Type B pancreatic cell (in vitro differentiated cells): ENCODE data around the gene HOXC5. TPM values are rescaled to one million over a fixed set of nuclear protein-coding genes. Genes with fewer than 3 reads are reported as not detected.
"Not testable (repeated sequence)": the region's sequence is repeated elsewhere in the genome, so short reads cannot be mapped to it uniquely, and the experiment has no call there.

Experiments used
- DNase-seq: peaks from one replicate; pipeline ENCODE4 v3.0.0; 2021; ENCODE audit warnings: mixed read lengths; ENCODE audit not compliant: unreplicated experiment; ENCODE audit errors: extremely low spot score
- H3K27ac Mint-ChIP-seq: 2 replicates; pipeline ENCODE4 v1.8.0; 2021; ENCODE audit warnings: mild to moderate bottlenecking, mixed read lengths
- H3K27me3 Mint-ChIP-seq: 2 replicates; pipeline ENCODE4 v1.8.0; 2021; ENCODE audit warnings: mixed read lengths
- H3K36me3 Mint-ChIP-seq: 2 replicates; pipeline ENCODE4 v1.8.0; 2021; ENCODE audit warnings: mixed read lengths
- H3K4me1 Mint-ChIP-seq: one replicate; pipeline ENCODE4 v1.8.0; 2021; ENCODE audit warnings: mixed read lengths; ENCODE audit not compliant: unreplicated experiment
- H3K4me3 Mint-ChIP-seq: 2 replicates; pipeline ENCODE4 v1.8.0; 2021; ENCODE audit warnings: mild to moderate bottlenecking, mixed read lengths
- H3K9me3 Mint-ChIP-seq: 2 replicates; pipeline ENCODE4 v1.8.0; 2021; ENCODE audit warnings: mixed read lengths
- CTCF ChIP-seq: fragments of 200-600 bp; sonication (generic); conservative IDR thresholded peaks from 2 replicates; pipeline ENCODE4 v1.5.0; 2021; ENCODE audit warnings: antibody characterized with exemption, mild to moderate bottlenecking
- total RNA-seq: library from RNA; stranded (reverse); gene quantifications from 2 replicates; pipeline ENCODE4 v1.2.1, GENCODE V29; 2021; ENCODE audit warnings: low replicate concordance

Gene HOXC5
- total RNA-seq, 1 donor from 2014 or later = 56.9 TPM

GRCh38 chr12:54040648-54041047, 7.8 kb downstream of the HOXC5 start:
- peaks cover 6% of the 10 kb centered on the region for H3K36me3 Mint-ChIP-seq
- peak overlapping the region; percentile 89 for H3K4me3 Mint-ChIP-seq
- no peak for DNase-seq
- no peak overlapping the region for H3K27ac Mint-ChIP-seq
- peaks cover 49% of the 10 kb centered on the region for H3K27me3 Mint-ChIP-seq
- peaks cover 80% of the 10 kb centered on the region for H3K4me1 Mint-ChIP-seq
- TF ChIP-seq CTCF = no peak
- no peaks in the 10 kb centered on the region for H3K9me3 Mint-ChIP-seq

GRCh38 chr12:54041097-54041690, 8.3 kb downstream of the HOXC5 start:
- peaks cover 3% of the 10 kb centered on the region for H3K36me3 Mint-ChIP-seq
- H3K9me3 Mint-ChIP-seq = no peaks in the 10 kb centered on the region
- no peak overlapping the region for H3K27ac Mint-ChIP-seq
- no peak overlapping the region for H3K4me3 Mint-ChIP-seq
- DNase-seq = no peak
- peaks cover 51% of the 10 kb centered on the region for H3K27me3 Mint-ChIP-seq
- no peak for TF ChIP-seq CTCF
- H3K4me1 Mint-ChIP-seq = peaks cover 80% of the 10 kb centered on the region

- peaks cover 58% of the 10 kb centered on the region for H3K27me3 Mint-ChIP-seq
- not testable (repeated sequence) for H3K36me3 Mint-ChIP-seq, H3K27ac Mint-ChIP-seq, DNase-seq, H3K9me3 Mint-ChIP-seq
- H3K4me1 Mint-ChIP-seq = peaks cover 81% of the 10 kb centered on the region
- peak overlapping the region; percentile 34 for H3K4me3 Mint-ChIP-seq
Measured at GRCh38 chr12:54042033-54042432, 9.2 kb downstream of the HOXC5 start.

- peaks cover 58% of the 10 kb centered on the region for H3K27me3 Mint-ChIP-seq
- no peaks in the 10 kb centered on the region for H3K9me3 Mint-ChIP-seq
- no peak for TF ChIP-seq CTCF
- H3K36me3 Mint-ChIP-seq = no peaks in the 10 kb centered on the region
- no peak for DNase-seq
- peaks cover 75% of the 10 kb centered on the region for H3K4me1 Mint-ChIP-seq
- peak overlapping the region; percentile 92 for H3K4me3 Mint-ChIP-seq
- H3K27ac Mint-ChIP-seq = peak overlapping the region; percentile 81
Measured at GRCh38 chr12:54042970-54043853, 10.4 kb downstream of the HOXC5 start.

DNA sequence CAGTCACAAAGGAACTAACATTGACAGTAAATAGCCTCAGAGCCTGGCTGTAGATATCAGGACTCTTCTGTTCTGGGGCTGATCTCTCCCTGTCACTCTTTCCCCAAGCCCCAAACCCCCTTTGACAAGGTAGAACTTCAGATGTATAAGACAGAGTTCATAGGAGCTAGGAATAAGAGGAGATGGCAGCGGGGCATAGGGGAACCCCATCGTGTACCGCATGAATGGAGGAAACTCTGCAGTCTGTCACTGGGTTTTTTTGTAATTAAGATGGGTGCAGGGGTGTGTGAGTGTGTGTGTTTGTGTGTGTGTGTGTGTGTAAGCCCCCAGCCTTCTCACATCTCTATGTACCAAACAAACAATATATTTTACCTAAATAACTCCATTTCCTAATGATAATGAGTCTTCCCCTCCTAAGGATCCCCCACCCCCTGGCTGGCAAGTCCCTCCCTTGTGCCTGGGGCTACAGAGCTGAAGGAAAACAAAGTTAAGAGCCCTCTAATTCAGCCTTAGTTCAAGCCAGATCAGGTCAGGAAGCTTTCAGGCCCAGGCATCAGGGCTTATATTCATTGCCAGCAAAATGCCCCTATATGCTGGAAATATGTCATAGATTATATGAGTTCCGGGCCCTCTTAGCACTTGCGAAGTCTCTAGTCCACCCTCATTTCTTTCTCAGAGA, 11.7 kb downstream of the HOXC5 start:
- Mint-ChIP-seq H3K36me3 (no peaks in the 10 kb centered on the region), H3K4me1 (peaks cover 75% of the 10 kb centered on the region), H3K9me3 (no peaks in the 10 kb centered on the region), H3K27me3 (peaks cover 59% of the 10 kb centered on the region), H3K4me3 (peak overlapping the region; percentile 92), H3K27ac (peak overlapping the region; percentile 81)
- DNase-seq = no peak
- no peak for TF ChIP-seq CTCF

- H3K4me3 Mint-ChIP-seq = peak overlapping the region; percentile 92
Measured at GRCh38 chr12:54045401-54045800, 12.6 kb downstream of the HOXC5 start.

More at GRCh38 chr12:54045401-54045800, 12.6 kb downstream of the HOXC5 start:
- Mint-ChIP-seq H3K36me3 (no peaks in the 10 kb centered on the region), H3K4me1 (peaks cover 76% of the 10 kb centered on the region), H3K27me3 (peaks cover 59% of the 10 kb centered on the region), H3K9me3 (no peaks in the 10 kb centered on the region), H3K27ac (peak overlapping the region; percentile 81)
- TF ChIP-seq CTCF = no peak
- DNase-seq = no peak
